ENCODE results near the gene CNKSR2. TPM values are rescaled to one million over a fixed set of nuclear protein-coding genes. Genes with fewer than 3 reads are reported as not detected.

Gene CNKSR2
- total RNA-seq, 1 donor from 2014 or later, result 7.2 TPM

DNA sequence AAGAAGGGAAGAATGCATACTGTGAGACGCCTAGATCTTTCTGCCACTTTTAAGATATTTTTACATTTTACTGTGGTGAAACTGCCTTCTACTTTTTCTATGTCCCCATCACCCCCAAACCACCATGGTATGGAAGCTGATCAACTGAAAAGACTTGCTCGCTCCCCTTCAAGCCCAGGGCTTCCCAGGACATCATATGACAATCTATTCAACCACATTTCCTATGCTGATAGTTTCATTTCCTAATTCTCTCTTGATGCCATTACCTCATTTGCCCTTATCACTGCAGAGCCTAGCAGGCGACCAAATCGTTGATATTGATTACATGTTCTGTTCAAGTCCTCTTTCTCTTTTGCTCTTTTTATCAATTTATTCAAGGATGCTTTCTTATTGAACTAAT is 324.1 kb downstream of the CNKSR2 start:
- TF ChIP-seq CTCF (IDR thresholded peaks at IDR 0.05), result no peak
- Histone ChIP-seq H3K4me3 (no peak overlapping the region), H3K27ac (no peak overlapping the region), H3K36me3 (no peaks in the 10 kb centered on the region), H3K4me1 (no peaks in the 10 kb centered on the region), H3K9me3 (no peaks in the 10 kb centered on the region), H3K27me3 (no peaks in the 10 kb centered on the region)
- ATAC-seq (peak; percentile 41), DNase-seq (no peak)
- intact Hi-C loops (cut with DNase I), result no loop called here

DNA sequence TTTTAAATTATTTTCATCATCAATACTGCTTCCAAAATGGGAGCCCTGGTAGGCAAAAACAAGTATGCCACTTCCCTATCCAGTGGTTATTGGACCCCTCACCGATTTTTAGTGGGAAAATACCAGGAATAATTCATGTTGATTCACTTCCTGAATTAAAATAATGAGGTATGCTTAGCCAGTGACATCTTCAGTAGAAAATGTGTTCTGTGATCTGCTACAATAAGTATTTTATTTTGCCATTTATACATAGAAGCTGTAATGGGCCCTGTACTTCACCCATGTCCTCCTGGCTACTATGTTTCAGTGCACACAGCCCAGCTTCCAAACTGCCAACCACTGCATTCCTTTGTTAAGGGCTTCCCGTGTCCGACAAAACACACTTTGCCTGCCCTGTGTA is 324.9 kb downstream of the CNKSR2 start:
- no peak for ATAC-seq

GRCh38 chrX:21700275-21700674 is 326.1 kb downstream of the CNKSR2 start:
- intact Hi-C loops (cut with DNase I), result no loop called here
- TF ChIP-seq CTCF (IDR thresholded peaks at IDR 0.05), result no peak

More for the DNA sequence above, 324.9 kb downstream of the CNKSR2 start:
- H3K4me3 ChIP-seq, result no peak overlapping the region
- TF ChIP-seq CTCF (IDR thresholded peaks at IDR 0.05), result no peak
- H3K36me3 ChIP-seq, result no peaks in the 10 kb centered on the region
- no peaks in the 10 kb centered on the region for H3K27me3 ChIP-seq
- H3K4me1 ChIP-seq, result no peaks in the 10 kb centered on the region
- H3K9me3 ChIP-seq, result no peaks in the 10 kb centered on the region
- no peak for DNase-seq
- H3K27ac ChIP-seq, result no peak overlapping the region
- intact Hi-C loops (cut with DNase I), result no loop called here

DNA sequence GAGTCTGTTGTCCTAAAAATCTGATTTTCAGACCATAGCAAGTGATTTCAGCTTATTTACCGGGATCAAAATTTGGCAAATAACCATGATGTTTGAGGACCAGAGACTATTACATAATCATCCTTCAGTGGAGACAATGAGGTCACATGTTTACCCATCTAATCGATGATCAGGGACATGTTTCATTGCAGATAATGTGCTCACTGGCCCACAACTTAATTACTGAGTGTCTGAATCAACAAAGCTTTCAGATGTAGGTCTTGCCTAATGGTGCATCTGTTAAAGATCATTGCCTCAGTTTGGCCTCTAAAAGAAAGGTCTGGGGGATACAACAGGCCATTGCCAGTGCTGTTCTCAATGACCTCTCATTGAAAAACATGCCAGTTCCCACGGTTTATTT is 326.7 kb downstream of the CNKSR2 start:
- ATAC-seq (no peak), DNase-seq (no peak)
- no peaks in the 10 kb centered on the region for H3K27me3 ChIP-seq
- no peaks in the 10 kb centered on the region for H3K36me3 ChIP-seq
- no peaks in the 10 kb centered on the region for H3K4me1 ChIP-seq
- TF ChIP-seq CTCF (IDR thresholded peaks at IDR 0.05), result no peak
- intact Hi-C loops (cut with DNase I), result no loop called here
- no peak overlapping the region for H3K4me3 ChIP-seq
- no peak overlapping the region for H3K27ac ChIP-seq
- no peaks in the 10 kb centered on the region for H3K9me3 ChIP-seq

More at GRCh38 chrX:21700275-21700674, 326.1 kb downstream of the CNKSR2 start:
- Histone ChIP-seq H3K4me3 (no peak overlapping the region), H3K36me3 (no peaks in the 10 kb centered on the region), H3K9me3 (no peaks in the 10 kb centered on the region), H3K4me1 (no peaks in the 10 kb centered on the region), H3K27me3 (no peaks in the 10 kb centered on the region), H3K27ac (no peak overlapping the region)
- no peak for ATAC-seq
- DNase-seq, result no peak

- Histone ChIP-seq H3K4me1 (no peaks in the 10 kb centered on the region), H3K4me3 (no peak overlapping the region), H3K27ac (no peak overlapping the region), H3K27me3 (no peaks in the 10 kb centered on the region), H3K9me3 (no peaks in the 10 kb centered on the region), H3K36me3 (no peaks in the 10 kb centered on the region)
- intact Hi-C loops (cut with DNase I), result no loop called here
- ATAC-seq (no peak), DNase-seq (no peak)
- no peak for TF ChIP-seq CTCF (IDR thresholded peaks at IDR 0.05)
These were observed 328.5 kb downstream of the CNKSR2 start for GRCh38 chrX:21702725-21703124.
